GDM1 (cell line): Measurements from ENCODE around the gene PTPRU.

Experiments used
- DNase-seq: peaks from one replicate; lab custom pipeline; 2025; lab: John Stamatoyannopoulos, UW

The PTPRU gene

DNA sequence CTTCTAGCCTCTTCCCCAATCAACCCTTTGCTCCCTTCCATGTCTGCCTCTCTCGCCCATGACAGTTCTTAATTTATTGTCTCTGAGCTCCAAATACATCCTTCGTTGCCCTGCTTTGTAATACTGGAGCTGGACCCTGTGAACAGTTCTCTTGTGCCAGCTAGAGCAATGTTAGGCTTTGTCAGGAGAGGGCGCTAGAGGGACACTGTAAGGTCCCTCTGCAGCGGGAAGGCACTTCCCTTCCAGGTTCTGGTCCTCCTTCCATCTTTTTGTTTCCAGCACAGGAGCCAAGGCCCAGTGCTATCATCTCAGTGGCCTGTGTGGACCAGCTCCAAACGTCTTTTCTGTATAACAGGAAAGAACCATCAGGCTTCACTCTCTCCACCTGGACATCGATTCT is 95.9 kb downstream of the PTPRU start:
- peak; percentile 25 for DNase-seq

DNA sequence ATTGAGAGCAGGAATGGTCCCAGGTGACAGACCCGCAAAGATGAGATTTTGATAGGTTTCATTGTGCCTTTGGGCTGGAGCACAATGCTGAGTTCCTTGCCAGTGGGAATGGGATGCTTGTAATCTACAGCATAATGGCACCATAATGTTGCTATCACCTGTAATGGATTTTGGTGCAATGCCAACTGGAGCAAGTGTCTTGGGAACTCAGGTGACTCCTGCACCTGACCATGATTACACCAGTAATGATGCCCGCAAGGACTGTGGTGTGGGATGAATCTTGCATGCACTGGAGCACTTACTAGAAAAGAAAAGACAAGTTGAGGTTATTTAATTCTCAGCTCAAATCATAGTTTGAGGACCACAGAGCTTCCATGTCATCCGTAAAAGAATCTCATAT is 96.7 kb downstream of the PTPRU start:
- DNase-seq: no peak

DNA sequence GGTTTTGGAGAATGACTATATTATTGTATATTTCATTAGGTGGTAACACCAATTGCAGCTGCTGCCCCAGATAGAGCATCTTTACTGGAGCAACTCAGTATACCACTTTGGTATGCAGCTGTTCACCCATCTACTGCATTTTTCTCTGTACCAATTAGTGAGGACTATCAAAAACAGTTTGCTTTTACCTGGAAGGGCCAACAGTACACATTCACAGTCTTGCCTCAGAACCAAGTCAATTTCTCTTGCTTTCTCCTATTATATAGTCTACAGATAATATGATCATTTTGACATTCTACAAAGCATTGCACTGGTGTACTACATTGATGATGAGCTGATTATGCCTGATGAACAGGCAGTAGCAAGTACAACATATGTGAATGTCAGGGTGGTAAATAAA is 99.3 kb downstream of the PTPRU start:
- no peak for DNase-seq

- DNase-seq: no peak
Measured at GRCh38 chr1:29338908-29339575, 102.7 kb downstream of the PTPRU start.

DNA sequence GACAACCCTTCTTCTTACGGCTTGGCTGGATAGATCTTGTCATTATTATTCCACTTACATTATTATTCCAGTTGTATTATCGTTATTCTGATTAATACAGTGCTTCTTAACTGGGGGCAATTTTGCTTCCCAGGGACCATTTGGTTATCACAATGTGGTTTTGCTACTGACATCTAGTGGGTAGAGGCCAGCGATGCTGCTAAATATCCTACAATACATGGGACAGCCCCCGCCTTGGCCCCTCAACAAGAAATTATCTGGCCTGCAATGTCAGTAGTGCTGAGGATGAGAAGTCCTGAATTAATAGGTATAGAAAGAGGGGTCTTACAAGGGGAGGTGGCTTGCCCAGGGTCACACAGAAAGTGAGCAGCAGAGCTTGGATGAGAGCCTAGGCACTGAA is 105.6 kb downstream of the PTPRU start:
- DNase-seq: no peak

- no peak for DNase-seq
Measured at GRCh38 chr1:29342351-29342750, 106.0 kb downstream of the PTPRU start.

DNA sequence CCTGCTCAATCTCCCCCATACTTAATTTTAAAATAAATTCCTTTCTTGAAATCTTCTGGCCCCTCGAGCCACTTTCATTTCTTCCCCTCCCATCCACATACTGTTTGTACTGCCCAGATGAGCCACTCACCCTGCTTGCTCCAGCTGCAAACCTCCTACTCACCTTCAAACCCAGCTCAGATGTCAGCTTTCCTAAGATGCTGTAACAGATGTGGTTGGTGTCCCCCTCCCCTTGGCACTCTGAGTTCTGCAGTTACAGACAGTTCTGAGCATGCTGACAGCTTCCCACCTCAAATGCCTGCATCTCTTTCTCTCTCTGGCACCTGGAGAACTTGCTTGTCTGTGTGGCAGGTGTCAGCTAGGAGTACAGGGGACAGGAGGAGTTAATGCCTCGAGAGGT is 106.7 kb downstream of the PTPRU start:
- no peak for DNase-seq

- no peak for DNase-seq
Measured at GRCh38 chr1:29343476-29343875, 107.2 kb downstream of the PTPRU start.

GRCh38 chr1:29343908-29344307 is 107.6 kb downstream of the PTPRU start:
- DNase-seq: no peak

DNA sequence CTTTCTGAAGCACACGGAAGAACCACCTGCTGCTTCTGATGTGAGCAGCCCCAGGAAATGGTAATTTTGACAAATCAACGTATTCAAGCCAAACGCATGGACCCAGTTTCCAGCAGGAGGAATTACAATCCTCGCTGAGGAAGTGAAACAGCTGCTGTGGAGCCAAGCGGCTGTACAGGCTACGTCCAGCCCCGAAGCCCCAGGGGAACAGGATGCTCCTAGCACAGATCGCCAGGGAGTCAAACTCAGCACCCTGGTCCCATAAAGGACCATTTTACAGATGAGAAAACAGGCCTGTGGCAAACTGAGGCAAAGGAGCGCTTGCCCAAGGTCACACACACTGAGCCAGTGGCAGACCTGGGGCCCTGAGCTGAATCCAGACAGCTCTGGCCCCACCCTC is 108.0 kb downstream of the PTPRU start:
- no peak for DNase-seq

DNA sequence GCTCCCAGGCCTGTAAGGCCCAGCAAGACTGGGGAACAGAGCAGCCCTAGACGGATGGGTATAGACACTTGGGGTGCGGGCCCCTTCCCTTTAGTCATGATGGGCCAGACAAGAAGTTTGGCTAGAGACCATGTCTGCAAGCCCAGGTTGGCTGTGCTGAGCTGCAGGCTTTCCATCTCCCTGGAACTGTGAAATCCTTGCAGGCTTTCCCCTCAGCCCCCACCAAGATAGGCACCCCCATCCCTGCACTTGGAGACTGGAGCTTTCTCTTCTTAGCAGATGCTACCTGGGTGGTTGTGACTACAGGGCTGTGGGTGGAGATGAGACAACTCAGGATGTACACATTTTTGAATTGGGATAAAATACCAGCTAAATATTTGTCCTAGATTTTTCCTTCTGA is 110.3 kb downstream of the PTPRU start:
- DNase-seq: no peak

- no peak for DNase-seq
Measured at GRCh38 chr1:29349871-29350491, 113.7 kb downstream of the PTPRU start.

DNA sequence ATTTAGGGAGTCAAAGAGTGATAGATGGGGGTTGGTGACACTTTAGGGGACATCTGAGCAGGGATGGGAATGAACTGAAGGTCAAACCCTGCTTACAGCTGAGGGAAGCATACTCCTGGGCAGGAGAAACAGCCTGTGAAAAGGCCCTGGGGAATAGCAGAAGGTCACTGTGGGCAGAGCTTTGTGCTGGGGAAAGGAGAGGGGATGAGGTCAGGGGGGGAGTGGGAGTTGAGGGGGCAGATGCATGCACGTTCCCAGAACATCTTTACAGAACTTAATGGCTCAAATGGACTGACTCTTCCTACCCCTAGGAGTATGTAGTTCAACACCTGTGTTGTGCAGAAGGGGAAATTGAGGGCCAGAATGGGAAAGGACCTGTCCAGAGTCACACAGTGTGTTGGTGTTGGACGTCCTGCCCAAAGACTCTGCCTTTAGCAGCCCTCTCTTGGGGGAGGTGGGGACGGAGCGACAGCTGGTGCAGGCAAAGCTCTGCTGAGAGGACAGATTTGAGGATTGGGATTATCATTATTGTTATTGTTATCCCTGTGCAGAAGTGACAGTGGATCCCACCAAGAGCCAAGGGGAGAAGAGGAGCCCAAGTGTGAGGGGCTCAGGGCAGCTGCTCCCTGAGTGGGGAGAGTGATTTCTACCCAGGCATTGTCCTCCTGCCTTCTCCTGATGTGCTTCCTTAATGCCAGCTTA is 116.5 kb downstream of the PTPRU start:
- DNase-seq: no peak

GRCh38 chr1:29354511-29355098 is 118.3 kb downstream of the PTPRU start:
- DNase-seq: no peak

GRCh38 chr1:29355375-29355774 is 119.1 kb downstream of the PTPRU start:
- no peak for DNase-seq

- no peak for DNase-seq
Measured at GRCh38 chr1:29356663-29357062, 120.3 kb downstream of the PTPRU start.

- DNase-seq: no peak
Measured at GRCh38 chr1:29357452-29357851, 121.1 kb downstream of the PTPRU start.

- DNase-seq: no peak
Measured at GRCh38 chr1:29358183-29358582, 121.9 kb downstream of the PTPRU start.

DNA sequence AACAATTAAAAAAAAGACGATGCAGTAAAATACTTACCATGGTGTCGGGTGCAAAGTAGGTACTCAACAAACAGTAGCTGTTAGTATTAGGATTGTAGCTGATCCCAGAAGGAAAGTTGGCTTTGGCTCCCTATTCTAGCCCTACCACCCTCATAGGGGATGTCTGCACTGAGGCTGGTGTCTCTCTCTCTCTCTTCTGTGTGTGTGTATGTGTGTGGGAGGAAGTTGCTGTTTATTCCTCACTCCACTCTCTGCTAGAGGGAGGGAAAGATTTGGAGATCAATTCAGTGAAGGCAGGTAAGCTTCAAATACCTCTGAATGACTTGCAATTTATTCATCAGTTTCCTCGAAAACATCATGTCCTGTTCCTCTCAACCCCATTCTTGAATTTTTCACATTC is 124.4 kb downstream of the PTPRU start:
- DNase-seq: no peak

- DNase-seq: no peak
Measured at GRCh38 chr1:29361686-29362085, 125.4 kb downstream of the PTPRU start.

- no peak for DNase-seq
Measured at GRCh38 chr1:29362116-29362515, 125.8 kb downstream of the PTPRU start.

DNA sequence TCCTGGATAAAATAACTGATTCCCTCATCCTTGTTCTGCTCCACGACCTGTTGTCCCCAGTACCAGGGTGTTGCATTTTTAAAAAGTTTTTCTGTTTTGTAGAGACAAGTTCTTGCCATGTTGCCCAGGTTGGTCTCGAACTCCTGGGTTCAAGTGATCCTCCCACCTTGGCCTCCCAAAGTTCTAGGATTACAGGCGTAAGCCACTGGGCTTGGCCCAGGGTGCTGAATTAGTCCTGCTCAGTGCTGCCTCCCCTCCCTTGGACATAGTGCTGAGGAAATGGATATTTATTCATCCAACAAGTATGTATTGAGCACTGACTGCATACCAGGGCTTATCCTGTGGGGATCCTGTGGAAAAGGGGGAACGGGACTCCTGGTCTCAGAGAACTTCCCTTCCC is 126.4 kb downstream of the PTPRU start:
- no peak for DNase-seq

- no peak for DNase-seq
Measured at GRCh38 chr1:29363536-29363935, 127.2 kb downstream of the PTPRU start.
